Measurements from ENCODE around the gene HS3ST5.
"Not testable (repeated sequence)": the region's sequence is repeated elsewhere in the genome, so short reads cannot be mapped to it uniquely, and the experiment has no call there.

Gene HS3ST5

DNA sequence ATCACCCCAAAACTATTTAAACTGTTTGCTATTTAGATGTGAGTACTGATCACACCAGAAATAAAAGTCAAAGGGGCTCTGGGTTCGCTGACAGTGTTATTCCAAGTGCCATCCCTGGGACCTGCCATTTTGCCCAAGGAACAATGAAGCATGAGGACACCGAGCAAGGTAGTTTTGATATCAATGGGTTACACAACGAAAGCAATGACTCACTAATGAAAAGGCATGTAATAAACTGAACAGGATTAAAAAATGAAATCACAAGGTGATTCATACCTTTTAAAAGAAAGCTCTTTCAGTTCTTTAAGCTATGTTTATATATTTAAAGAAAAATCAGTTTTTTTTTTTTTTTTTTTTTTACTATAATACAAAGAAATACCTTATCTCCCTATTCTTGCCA lies 102.0 kb downstream of the HS3ST5 start:
- DNase-seq (ENCODE audit: extremely low read depth, low read depth): no peak
- TF ChIP-seq, protein P1, sequence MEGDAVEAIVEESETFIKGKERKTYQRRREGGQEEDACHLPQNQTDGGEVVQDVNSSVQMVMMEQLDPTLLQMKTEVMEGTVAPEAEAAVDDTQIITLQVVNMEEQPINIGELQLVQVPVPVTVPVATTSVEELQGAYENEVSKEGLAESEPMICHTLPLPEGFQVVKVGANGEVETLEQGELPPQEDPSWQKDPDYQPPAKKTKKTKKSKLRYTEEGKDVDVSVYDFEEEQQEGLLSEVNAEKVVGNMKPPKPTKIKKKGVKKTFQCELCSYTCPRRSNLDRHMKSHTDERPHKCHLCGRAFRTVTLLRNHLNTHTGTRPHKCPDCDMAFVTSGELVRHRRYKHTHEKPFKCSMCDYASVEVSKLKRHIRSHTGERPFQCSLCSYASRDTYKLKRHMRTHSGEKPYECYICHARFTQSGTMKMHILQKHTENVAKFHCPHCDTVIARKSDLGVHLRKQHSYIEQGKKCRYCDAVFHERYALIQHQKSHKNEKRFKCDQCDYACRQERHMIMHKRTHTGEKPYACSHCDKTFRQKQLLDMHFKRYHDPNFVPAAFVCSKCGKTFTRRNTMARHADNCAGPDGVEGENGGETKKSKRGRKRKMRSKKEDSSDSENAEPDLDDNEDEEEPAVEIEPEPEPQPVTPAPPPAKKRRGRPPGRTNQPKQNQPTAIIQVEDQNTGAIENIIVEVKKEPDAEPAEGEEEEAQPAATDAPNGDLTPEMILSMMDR (IDR thresholded peaks at IDR 0.05; ENCODE audit: low read depth, low read length, missing control alignments): no peak
- no peak overlapping the region for H3K4me3 ChIP-seq (replicated peaks; ENCODE audit: low read depth, low read length)

DNA sequence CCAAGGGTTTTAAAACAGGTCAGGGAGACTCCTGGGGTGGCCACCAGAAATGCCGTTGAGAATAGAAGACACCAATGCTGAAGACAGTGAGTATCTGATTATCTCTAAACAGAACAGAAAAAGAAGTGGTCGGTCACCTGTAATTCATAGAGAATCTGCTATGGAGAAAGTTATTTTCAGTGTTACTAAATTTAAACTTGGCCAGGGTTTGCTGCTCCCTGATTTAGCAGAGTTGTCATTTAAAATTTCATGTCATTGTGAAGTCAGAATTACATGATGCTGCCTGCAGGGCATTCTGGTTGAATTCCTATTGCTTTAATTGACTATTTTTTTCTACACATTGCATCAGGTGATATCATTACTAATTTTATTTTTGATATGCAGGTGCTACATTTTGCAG lies 114.1 kb downstream of the HS3ST5 start:
- TF ChIP-seq, protein P1 (IDR thresholded peaks at IDR 0.05; ENCODE audit: low read depth, low read length, missing control alignments): no peak
- no peak for DNase-seq (ENCODE audit: extremely low read depth, low read depth)
- no peak overlapping the region for H3K4me3 ChIP-seq (replicated peaks; ENCODE audit: low read depth, low read length)

DNA sequence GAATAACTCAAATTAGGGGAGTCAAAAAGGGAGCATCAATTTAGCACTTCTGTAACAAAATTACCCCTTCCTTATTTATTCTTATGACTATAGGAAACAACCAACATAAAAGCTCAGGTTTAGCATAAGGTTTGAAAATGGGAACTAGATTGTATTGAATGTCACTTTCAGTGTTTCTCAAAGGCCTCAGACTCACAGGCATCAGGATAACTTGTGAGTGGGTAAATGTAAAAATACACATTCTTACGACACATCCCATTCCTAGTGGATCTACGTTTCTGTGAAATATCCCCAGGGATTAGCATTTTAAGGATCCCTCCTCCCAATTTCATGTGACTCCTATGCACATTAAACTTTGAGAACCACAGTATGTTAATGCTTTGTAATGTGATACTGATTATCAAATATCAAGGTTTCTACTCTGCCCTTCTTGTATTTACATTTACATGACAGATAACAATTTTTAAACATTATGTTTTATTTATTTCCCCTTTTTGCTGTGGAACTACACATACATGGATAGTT lies 114.8 kb downstream of the HS3ST5 start:
- DNase-seq (ENCODE audit: extremely low read depth, low read depth): no peak
- TF ChIP-seq, protein P1 (IDR thresholded peaks at IDR 0.05; ENCODE audit: low read depth, low read length, missing control alignments): no peak
- no peak overlapping the region for H3K4me3 ChIP-seq (replicated peaks; ENCODE audit: low read depth, low read length)

DNA sequence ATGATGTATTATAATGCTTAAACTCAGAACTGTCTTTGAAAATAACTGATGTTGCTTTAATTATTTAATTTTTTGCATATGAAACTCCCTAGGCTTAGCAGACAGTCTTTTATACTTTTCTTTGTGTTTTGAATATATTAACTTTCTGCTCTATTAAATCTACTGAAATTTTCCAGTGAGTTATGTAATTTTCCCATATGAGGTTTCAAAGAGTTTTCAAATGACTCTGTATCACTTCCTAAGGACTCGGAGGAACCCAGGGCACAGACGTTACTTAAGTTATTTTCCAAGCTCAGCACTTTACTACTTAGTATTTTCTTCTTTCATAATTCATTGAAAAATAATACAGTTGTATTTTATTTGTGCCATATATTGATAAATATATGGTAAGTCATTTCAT lies 122.6 kb downstream of the HS3ST5 start:
- no peak overlapping the region for H3K4me3 ChIP-seq (replicated peaks; ENCODE audit: low read depth, low read length)
- TF ChIP-seq, protein P1 (IDR thresholded peaks at IDR 0.05; ENCODE audit: low read depth, low read length, missing control alignments): no peak
- DNase-seq (ENCODE audit: extremely low read depth, low read depth): no peak

DNA sequence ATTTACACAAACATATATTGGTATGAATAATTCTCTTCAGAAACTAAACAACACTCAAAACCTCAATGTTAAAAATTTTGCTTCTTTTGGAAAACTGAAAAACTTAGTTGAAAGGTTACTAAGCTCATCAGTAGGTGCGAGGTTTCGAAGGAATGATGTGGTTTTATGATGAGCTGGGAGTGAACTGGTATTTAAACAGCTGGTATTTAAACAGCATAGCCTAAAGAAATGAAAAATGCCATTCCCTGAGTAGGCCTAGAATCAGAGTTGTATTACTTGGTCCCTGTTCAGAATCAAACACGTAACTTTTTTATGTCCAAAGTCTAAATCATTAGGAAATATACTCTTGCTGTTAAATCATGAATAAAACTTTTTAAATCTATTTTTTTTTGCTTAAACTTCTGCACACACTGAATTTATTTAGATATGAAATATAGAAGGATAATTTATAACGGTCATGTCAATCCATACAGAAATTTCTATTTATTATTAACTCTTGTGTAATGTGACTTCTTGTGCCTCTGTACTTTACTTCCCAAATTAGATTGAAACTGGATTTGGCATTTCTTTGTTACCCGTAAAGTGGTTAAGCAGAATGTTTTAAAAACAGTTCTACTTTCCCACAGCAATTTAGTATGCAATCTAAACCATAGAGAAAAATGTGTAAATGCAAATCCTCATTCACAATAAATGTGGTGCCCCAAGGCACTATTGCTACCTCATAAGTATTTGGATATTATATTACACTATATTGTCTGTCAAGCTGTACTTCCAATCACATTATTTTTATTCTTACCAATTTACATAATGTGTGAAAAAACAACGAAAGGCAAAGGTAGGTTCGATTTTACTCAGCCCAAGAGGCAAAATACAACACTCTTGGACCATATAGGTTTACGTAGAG lies 124.1 kb downstream of the HS3ST5 start:
- DNase-seq (ENCODE audit: extremely low read depth, low read depth): no peak
- TF ChIP-seq, protein P1 (IDR thresholded peaks at IDR 0.05; ENCODE audit: low read depth, low read length, missing control alignments): no peak
- H3K4me3 ChIP-seq (replicated peaks; ENCODE audit: low read depth, low read length): no peak overlapping the region

DNA sequence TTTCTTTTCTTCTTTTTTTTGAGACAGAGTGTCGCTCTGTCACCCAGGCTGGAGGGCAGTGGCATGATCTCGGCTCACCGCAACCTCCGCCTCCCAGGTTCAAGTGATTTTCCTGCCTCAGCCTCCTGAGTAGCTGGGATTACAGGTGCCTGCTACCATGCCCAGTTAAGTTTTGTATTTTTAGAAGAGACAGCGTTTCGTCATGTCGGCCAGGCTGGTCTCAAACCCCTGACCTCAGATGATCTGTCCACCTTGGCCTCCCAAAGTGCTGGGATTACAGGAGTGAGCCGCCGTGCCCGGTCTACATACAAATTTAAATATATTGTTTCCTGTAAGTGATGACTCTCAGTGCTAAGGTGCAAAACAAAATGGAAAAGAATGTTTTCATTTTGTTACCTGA lies 124.8 kb downstream of the HS3ST5 start:
- not testable (repeated sequence) for H3K4me3 ChIP-seq (replicated peaks; ENCODE audit: low read depth, low read length); DNase-seq (ENCODE audit: extremely low read depth, low read depth)

DNA sequence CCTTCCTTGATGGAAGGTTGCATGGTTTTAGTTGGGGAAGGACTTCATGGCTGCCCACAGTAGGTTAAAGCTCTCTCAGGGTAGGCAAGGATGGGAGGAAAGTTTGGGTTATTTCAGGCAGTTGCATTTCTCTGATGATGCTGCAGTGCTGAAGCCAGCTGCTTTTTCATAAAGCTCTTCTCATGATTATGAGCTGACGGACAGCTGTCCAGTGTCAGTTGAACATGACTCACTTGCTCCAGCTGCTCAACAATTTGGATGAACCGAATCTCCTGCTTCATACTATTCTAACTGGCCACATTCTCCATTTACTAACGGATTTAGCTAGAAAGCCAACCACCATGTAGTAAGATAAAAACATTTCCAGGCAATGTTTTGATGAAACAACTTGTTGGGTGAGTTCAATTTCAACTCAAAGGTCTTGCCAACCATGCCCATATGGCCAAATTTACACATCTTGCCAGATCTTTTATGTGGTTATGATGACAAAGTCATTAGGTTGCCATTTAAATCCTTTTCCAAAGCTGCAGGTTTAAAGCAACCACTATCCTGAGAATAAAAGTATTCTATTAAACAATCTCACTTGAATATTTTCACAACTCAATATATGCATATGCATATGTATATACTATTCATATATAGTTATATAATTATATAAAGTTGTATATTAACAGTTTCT lies 125.9 kb downstream of the HS3ST5 start:
- TF ChIP-seq, protein P1 (IDR thresholded peaks at IDR 0.05; ENCODE audit: low read depth, low read length, missing control alignments): no peak
- no peak overlapping the region for H3K4me3 ChIP-seq (replicated peaks; ENCODE audit: low read depth, low read length)
- DNase-seq (ENCODE audit: extremely low read depth, low read depth): no peak
